Stimulated activated CD4-positive, alpha-beta T cell treated with anti-CD3 and anti-CD28 coated beads, Interleukin-12 subunit alpha, Interleukin-12 subunit beta, amount 100 ng/mL, for 4 hours (primary cell): ENCODE measurements around the gene RNF151.
"Not testable (repeated sequence)": the region's sequence is repeated elsewhere in the genome, so short reads cannot be mapped to it uniquely, and the experiment has no call there.

Experiments used
- DNase-seq: peaks from one replicate; pipeline ENCODE4 v3.0.0-alpha.2; 2020

RNF151 gene

GRCh38 chr16:1960665-1961630 is 5.7 kb upstream of the RNF151 start:
- peak; percentile 53 for DNase-seq

- no peak for DNase-seq
These were observed 5.0 kb upstream of the RNF151 start for GRCh38 chr16:1961651-1962067.

GRCh38 chr16:1962161-1963153 is 4.2 kb upstream of the RNF151 start:
- DNase-seq, result not testable (repeated sequence)

- peak; percentile 44 for DNase-seq
These were observed 2.7 kb upstream of the RNF151 start for GRCh38 chr16:1963806-1964505.

- peak; percentile 96 for DNase-seq
These were observed 1.9 kb upstream of the RNF151 start, which contains the start of gene RPS2 for GRCh38 chr16:1964506-1965395. RPS2 (minus strand) TSS chr16:1964826; CDS start chr16:1964625, 201 bp downstream.

GRCh38 chr16:1965396-1966001 is 1.2 kb upstream of the RNF151 start:
- no peak for DNase-seq

- DNase-seq, result no peak
These were observed 1.7 kb downstream of the RNF151 start for GRCh38 chr16:1968146-1968953.

GRCh38 chr16:1971796-1972489 is 5.3 kb downstream of the RNF151 start, which contains the start of gene TBL3:
TBL3 (plus strand) TSS chr16:1972053; CDS start chr16:1972165, 112 bp downstream.
- DNase-seq, result peak; percentile 94

GRCh38 chr16:1972490-1972877 is 5.8 kb downstream of the RNF151 start:
- DNase-seq, result no peak

GRCh38 chr16:1973461-1974156 is 7.0 kb downstream of the RNF151 start:
- DNase-seq, result no peak

- no peak for DNase-seq
These were observed 7.8 kb downstream of the RNF151 start for GRCh38 chr16:1974157-1975070.

GRCh38 chr16:1975432-1976215 is 9.0 kb downstream of the RNF151 start:
- no peak for DNase-seq

GRCh38 chr16:1976216-1976520 is 9.5 kb downstream of the RNF151 start:
- DNase-seq, result no peak

- DNase-seq, result no peak
These were observed 10.6 kb downstream of the RNF151 start for GRCh38 chr16:1976951-1977874.

- no peak for DNase-seq
These were observed 11.2 kb downstream of the RNF151 start for GRCh38 chr16:1977875-1978268.
